HT-29 (cell line): ENCODE data around the gene OR6Q1. TPM values are rescaled to one million over a fixed set of nuclear protein-coding genes. Genes with fewer than 3 reads are reported as not detected.
"Not testable (repeated sequence)": the region's sequence is repeated elsewhere in the genome, so short reads cannot be mapped to it uniquely, and the experiment has no call there.

Source experiments
- DNase-seq: peaks from one replicate; pipeline ENCODE4 v3.0.0-alpha.2; 2015; ENCODE audit warnings: low spot score
- total RNA-seq: library from RNA; depleted of rRNA; stranded (reverse); fragments of >200 nt; shearing (Covaris generic); gene quantifications from 2 replicates; pipeline ENCODE4 v1.2.3, GENCODE V29; 2014; rRNA removed

Gene OR6Q1, protein sequence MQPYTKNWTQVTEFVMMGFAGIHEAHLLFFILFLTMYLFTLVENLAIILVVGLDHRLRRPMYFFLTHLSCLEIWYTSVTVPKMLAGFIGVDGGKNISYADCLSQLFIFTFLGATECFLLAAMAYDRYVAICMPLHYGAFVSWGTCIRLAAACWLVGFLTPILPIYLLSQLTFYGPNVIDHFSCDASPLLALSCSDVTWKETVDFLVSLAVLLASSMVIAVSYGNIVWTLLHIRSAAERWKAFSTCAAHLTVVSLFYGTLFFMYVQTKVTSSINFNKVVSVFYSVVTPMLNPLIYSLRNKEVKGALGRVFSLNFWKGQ
- not detected in 2 replicates for total RNA-seq

- no peak for DNase-seq
Observed at GRCh38 chr11:58030653-58031052, at the start of gene OR6Q1. OR6Q1 (plus strand) TSS chr11:58030953; CDS start chr11:58030953, 0 bp downstream.

DNA sequence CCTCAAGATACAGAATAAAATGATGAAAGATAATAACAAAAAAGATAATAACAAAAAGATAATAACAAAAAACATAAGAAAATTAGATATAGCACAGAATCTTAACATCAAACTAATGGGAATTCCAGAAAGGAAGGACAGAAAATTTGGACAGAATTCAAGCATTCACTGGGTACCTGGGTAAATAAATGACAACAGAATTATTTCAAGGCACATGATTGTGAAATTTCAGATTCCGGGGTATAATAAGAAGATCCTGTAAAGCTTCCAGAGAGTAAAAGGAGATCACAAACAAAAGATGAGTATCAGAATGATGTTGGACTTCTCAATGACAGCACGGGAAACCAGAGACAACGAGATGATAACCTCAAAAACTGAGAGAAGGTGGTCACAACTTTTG, 49.2 kb upstream of the OR6Q1 start:
- no peak for DNase-seq

DNA sequence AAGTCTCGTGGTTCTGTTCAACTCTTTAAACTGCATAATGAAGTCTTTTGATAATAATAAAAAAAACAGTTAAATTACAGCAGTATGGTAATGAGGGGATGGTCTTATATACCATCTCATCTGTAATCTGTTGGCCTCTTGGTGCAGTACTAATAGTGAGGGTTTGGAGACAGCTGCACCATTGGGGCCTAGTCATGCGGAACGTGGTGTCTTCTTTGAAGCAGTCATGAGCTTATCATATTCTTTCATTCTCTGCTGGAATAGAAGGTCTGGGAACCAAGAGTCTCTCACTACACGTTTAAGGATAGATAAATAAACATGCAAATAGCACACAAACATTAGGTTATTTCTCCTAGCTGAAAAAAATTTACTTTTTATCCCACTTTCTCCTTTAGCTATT, 48.0 kb upstream of the OR6Q1 start:
- no peak for DNase-seq

- no peak for DNase-seq
Observed at GRCh38 chr11:57983191-57983590, 47.6 kb upstream of the OR6Q1 start.

DNA sequence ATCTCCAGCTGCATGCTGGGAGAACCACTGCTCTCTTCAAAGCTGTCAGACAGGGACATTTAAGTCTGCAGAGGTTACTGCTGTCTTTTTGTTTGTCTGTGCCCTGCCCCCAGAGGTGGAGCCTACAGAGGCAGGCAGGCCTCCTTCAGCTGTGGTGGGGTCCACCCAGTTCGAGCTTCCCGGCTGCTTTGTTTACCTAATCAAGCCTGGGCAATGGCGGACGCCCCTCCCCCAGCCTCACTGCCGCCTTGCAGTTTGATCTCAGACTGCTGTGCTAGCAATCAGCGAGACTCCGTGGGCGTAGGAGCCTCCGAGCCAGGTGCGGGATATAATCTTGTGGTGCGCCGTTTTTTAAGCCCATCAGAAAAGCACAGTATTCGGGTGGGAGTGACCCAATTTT, 31.2 kb upstream of the OR6Q1 start:
- DNase-seq = not testable (repeated sequence)

- not testable (repeated sequence) for DNase-seq
Observed at GRCh38 chr11:58000021-58000420, 30.7 kb upstream of the OR6Q1 start.

GRCh38 chr11:58000699-58001098, 30.1 kb upstream of the OR6Q1 start:
- no peak for DNase-seq

DNA sequence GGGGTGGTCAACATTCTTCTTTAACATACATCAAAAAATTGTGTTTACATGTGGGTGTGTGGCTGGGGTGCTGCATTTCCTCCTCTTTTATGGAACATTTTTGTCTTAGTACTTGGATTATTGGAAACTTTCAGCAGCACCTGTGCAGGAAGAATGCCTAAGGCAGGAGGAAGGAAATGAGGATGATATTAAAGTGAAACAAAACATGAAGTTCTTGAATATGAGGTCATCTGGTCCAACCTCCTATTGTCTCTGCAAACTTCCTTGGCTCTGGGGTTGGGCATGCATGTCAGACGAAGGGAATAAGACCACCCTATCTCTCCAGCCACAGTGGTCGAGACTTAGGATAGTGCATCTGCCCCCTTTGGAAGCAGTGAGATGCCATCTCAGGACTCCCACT, 27.7 kb upstream of the OR6Q1 start:
- DNase-seq = no peak

DNA sequence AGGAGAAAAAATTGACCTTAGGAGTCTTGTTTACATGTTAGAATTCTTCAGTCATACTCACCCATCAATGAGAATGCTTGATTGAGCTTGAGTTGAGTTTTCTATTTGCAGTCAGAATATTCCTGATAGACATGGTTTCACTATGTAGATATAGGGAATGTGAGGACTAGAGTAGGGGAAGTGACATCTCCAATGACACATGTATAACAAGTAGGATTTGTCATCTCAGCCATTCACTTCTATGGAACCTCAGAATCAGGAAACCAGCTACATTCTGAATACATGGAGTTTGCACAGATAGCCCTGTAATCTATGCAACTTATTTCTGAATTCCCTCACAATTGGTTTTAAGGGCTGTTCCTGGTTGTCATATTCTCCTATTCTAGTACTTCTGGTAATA, 27.2 kb upstream of the OR6Q1 start:
- no peak for DNase-seq

- DNase-seq = no peak
Observed at GRCh38 chr11:58004664-58005063, 26.1 kb upstream of the OR6Q1 start.

DNA sequence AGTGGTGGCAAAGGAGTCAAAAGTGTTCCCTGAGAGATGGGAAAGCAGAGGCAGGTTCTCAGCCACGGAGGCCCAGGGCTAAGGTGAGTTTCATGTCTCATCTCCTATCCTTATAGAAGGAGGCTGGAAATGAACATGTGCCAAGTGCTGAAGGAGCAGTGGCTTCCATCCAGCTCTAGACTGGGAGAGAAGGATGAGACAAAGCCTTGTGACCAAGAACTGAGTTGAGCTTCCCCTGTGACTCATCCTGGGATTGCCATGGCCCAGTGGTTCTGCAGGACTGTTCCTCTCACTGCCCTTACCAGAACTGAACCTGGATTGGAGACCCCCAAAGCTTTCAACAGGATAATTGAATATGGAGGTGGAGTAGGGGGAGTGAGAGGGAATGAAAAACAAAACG, 23.8 kb upstream of the OR6Q1 start:
- DNase-seq = no peak

DNA sequence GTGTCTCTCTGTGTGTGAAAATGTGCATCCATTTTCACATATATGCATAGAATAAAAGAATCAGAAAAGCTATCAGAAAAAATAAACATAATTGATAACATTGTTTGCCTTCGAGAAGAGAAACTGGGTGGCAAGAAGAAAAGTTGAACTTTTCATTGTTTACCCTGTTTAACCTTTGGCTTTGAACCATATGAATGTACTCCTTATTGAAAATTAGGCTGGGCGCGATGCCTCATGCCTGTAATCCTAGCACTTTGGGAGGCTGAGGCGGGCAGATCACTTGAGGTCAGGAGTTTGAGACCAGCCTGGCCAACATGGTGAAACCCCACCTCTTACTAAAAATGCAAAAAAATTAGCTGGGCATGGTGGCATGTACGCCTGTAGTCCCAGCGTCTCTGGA, 19.0 kb upstream of the OR6Q1 start:
- DNase-seq = no peak

GRCh38 chr11:58023435-58023931, 7.3 kb upstream of the OR6Q1 start, which contains the start of gene OR9Q1:
OR9Q1 (plus strand) TSS chr11:58023881; CDS start chr11:58179445, 155,564 bp downstream.
- no peak for DNase-seq

- DNase-seq = no peak
Observed at GRCh38 chr11:58024601-58025091, 6.1 kb upstream of the OR6Q1 start.

GRCh38 chr11:58027341-58027740, 3.4 kb upstream of the OR6Q1 start:
- DNase-seq = no peak

- DNase-seq = no peak
Observed at GRCh38 chr11:58028687-58029411, 1.9 kb upstream of the OR6Q1 start.

DNA sequence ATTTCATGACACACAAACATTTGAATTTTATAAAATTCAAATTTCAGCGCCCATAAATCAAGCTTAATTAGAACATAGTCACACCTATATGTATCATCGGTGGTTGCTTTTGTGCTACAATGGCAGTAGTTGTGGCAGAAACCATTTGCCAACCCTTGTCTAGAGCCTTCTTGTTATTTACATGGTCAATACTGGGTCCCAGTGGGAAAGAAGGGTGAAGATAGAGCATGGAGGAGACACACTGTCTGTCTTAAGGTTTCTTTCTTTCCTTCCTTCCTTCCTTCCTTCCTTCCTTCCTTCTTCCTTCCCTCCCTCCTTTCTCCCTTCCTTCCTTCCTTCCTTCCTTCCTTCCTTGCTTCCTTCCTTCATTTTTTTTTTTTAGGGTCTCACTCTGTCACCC, 3.7 kb downstream of the OR6Q1 start:
- DNase-seq = no peak

DNA sequence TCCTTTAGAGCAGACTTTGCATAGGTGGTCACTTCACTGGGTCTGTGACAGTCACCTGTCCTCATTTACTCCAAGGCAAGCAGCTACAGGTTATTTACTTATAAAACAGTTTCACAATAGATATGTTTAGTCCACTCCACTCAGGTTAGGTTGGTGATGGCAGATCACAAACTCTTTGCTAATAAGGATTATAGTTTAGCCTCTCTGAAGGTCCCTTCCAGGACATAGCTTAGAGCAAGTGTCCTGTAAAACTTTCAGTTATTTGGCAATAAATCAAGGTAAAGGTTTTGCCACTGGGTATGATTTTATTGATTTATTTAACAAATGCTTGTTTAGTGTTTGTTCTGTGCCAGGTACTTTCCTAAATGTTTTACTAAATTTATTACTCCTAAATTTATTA, 8.8 kb downstream of the OR6Q1 start:
- DNase-seq = no peak

DNA sequence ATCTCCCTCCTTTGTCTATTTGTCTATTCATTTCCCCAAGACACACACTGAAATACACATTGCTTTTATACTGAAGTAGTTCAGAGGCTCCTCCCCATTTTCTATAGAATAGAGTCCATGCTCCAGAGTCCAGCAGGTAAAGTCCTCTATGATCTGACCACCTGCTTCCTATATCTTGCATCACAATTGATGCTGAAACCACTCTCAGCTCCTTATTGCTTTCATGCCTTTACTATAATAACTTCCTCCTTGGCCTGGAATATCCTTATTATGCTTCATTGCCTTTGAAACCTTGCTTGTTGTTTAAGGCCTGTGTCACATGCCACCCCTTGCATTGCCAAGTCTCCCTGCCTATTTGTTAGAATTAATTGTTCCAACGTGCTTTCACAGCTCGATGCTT, 12.6 kb downstream of the OR6Q1 start:
- no peak for DNase-seq

DNA sequence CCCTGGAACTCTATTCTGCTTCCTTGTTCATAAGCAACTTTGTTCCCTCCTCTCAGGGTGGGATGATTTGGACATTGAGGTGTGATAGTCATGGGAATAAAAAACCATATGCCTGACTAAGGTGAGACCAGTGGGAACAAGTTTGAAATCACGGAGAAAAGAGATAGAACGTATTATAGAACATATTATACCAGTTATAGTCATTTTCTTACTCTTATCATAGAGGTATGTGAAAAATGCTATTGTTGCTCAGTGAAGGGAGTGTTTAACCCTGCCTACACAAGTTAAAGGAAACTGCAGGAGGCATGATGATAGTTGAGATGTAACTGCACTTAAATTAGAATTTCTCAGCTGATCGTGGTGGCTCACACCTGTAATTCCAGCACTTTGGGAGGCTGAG, 15.5 kb downstream of the OR6Q1 start:
- DNase-seq = no peak

DNA sequence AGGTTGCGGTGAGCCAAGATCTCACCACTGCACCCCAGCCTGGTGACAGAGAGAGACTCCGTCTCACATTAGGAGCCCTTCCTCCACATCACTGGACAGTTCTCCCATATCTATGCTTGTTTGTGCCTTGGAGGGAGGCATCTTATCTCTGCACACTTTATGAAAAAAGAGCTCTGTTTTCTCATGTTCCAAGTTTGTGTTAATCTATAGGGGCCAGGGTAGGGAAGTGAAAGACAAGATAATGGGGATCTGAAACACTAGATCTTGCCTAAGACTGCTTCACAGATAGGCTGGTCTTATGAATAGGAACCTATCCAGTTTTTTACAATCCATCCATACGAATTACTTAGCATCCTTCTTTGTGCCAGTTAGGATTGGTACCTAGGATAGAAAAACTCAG, 17.1 kb downstream of the OR6Q1 start:
- no peak for DNase-seq

- DNase-seq = no peak
Observed at GRCh38 chr11:58055806-58056401, 25.2 kb downstream of the OR6Q1 start.
